Measurements from ENCODE around the gene ATXN1. TPM values are rescaled to one million over a fixed set of nuclear protein-coding genes. Genes with fewer than 3 reads are reported as not detected.

Gene ATXN1
- total RNA-seq, 4 donors from 2014 or later, result 21.0 to 102 (median 51.1) TPM

DNA sequence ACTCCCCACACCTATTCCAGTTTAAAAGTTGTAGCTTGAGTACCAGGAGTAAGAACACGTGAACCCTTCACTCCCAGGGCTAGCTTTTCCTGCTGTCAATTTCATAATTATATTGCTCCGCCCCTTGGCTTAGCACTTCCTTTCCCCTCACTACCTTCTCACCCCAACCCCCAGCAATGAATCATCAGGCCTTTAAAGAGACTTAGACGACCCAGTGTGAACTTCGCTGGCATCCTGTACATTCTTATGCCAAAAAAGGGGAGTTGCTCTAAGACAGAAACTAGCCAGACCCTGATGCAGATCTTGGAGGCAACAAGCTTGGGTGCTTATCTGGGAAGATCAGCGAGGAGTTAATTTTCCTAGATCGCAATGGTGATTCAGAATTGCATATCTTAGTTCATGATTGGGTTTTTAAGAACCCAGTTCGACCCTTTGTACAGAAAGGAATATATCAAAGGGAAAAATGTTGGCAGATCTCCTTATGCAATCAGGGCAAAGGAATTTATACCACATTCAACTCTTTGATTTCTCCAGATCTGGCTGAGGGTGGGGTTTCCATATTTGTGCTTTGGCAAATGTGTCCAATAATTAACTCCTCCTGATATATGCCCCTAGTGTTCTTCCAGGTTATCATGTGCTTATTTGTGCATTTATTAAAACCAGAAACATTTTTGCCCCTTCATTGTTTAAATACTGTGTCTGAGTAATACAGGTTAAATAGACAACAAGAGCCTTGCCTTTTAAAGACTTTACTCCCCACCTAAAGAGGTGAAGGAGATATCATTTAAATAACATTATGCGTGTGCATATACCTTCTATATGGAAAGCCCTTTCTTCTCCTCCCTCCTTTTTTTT lies 8.1 kb upstream of the ATXN1 start:
- intact Hi-C loops (cut with DNase I; ENCODE audit: low total_unique reads), result loop anchor here (10.0 kb wide), 1 partner anchor 255 kb away; no protein-coding TSS in a partner anchor
- Histone ChIP-seq H3K27ac (peak overlapping the region; percentile 43 to 80), H3K4me1 (peaks cover 3 to 4% of the 10 kb centered on the region in 2 donors), H3K27me3 (no peaks in the 10 kb centered on the region), H3K36me3 (no peaks in the 10 kb centered on the region), H3K4me3 (no peak overlapping the region), H3K9me3 (no peaks in the 10 kb centered on the region)
- peak; percentile 31 to 63 for DNase-seq
- TF ChIP-seq, protein P1, sequence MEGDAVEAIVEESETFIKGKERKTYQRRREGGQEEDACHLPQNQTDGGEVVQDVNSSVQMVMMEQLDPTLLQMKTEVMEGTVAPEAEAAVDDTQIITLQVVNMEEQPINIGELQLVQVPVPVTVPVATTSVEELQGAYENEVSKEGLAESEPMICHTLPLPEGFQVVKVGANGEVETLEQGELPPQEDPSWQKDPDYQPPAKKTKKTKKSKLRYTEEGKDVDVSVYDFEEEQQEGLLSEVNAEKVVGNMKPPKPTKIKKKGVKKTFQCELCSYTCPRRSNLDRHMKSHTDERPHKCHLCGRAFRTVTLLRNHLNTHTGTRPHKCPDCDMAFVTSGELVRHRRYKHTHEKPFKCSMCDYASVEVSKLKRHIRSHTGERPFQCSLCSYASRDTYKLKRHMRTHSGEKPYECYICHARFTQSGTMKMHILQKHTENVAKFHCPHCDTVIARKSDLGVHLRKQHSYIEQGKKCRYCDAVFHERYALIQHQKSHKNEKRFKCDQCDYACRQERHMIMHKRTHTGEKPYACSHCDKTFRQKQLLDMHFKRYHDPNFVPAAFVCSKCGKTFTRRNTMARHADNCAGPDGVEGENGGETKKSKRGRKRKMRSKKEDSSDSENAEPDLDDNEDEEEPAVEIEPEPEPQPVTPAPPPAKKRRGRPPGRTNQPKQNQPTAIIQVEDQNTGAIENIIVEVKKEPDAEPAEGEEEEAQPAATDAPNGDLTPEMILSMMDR (IDR thresholded peaks at IDR 0.05), result no peak
- TF ChIP-seq POLR2A (IDR thresholded peaks at IDR 0.05), result no peak

DNA sequence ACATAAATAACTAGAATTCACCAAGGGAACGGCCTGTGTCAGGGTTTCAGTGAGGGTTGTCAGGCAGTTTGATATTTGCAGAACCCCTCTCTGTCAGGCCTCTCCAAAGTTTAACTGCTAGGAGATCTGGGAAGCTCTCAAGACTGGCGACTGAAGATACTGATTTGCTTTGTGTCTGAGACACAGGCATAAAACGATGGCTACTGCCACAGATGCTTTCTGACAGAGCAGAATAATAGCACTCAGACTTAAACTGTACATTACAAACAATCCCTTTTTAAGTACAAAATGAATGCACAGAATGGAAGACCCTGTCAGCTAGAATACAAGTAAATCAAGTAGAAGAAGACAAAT lies 7.2 kb upstream of the ATXN1 start:
- Histone ChIP-seq H3K4me1 (peaks cover 3 to 4% of the 10 kb centered on the region in 2 donors), H3K4me3 (no peak overlapping the region), H3K27me3 (no peaks in the 10 kb centered on the region), H3K36me3 (no peaks in the 10 kb centered on the region), H3K9me3 (no peaks in the 10 kb centered on the region), H3K27ac (peak overlapping the region; percentile 43 to 80)
- DNase-seq, result no peak
- TF ChIP-seq POLR2A (IDR thresholded peaks at IDR 0.05), result no peak
- TF ChIP-seq, protein P1 (IDR thresholded peaks at IDR 0.05), result no peak
- intact Hi-C loops (cut with DNase I; ENCODE audit: low total_unique reads), result loop anchor here (10.0 kb wide), 1 partner anchor 254 kb away; no protein-coding TSS in a partner anchor

DNA sequence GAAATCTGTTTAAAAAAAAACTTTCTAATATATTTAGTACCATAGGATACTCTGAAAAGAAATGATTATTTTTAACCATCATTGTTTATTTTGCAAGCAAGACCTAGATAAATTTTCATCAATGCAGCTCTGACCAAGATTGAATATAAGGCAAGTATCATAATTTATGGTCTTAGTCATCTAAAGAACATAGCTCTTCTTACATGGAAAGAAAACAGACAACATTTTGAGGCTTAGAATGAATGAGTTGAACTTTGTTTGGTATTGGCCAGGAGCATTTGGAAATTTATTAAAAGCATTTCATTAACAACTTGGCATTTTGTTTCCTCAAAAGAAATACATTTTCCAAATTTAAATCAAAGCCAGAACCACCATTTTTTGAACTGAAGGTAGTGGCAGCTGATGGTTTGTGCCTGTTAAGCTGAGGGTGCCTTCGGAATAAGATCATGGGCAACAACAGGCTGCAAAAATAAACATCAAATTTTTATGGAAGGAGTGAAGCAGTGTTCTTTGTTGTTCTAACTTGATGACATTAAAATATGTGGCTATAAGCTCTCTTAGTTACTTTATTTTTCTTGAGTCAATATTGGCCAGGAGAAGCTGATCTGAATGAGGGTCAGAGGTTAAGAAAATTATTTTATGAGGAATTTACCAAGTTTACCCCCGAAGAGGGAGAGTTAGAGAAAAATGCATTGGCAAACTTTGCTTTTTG lies 6.7 kb upstream of the ATXN1 start:
- DNase-seq, result no peak
- Histone ChIP-seq H3K4me3 (no peak overlapping the region), H3K36me3 (no peaks in the 10 kb centered on the region), H3K4me1 (peaks cover 3 to 4% of the 10 kb centered on the region in 2 donors), H3K27ac (peak overlapping the region; percentile 43 to 80), H3K27me3 (no peaks in the 10 kb centered on the region), H3K9me3 (no peaks in the 10 kb centered on the region)
- TF ChIP-seq POLR2A (IDR thresholded peaks at IDR 0.05), result no peak
- TF ChIP-seq, protein P1 (IDR thresholded peaks at IDR 0.05), result no peak
- intact Hi-C loops (cut with DNase I; ENCODE audit: low total_unique reads), result loop anchor here (10.0 kb wide), 1 partner anchor 253 kb away; no protein-coding TSS in a partner anchor

DNA sequence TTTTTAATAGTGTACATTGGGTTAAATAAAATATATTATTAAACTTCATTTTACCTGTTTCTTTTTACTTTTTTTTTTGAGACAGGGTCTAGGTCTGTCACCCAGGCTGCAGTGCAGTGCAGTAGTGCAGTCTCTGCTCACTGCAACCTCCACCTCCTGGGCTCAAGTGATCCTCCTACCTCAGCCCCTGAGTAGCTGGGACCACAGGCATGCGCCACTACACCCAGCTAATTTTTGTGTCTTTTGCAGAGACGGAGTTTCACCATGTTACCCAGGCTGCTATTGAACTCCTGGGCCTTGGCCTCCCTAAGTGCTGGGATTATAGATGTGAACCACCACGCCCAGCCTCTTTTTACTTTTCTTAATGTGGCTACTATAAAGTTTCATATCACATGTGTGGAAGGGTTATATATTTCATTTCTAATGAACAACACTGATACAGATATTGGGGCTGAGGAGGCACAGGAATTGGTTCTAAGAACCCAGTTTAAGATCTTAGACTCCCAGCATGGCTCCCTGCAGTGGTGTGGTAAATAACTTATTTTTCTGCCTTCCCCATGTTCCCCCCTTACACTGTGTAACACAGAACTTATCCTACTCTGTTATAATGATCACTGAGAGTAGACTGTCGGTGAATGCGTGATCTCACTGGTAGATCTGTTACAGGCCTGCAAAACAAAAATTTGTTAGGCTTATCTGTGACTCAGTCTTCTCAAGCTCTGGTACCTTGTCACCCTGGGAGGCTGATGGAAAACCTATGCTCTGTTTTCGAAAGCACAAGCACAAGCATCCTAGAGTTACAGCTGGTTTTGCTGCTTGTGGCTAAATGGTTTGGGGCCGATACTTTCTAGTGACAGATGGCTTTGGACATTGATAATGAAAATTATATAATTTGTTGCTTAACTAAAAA lies 5.8 kb upstream of the ATXN1 start:
- no peak for DNase-seq
- H3K27ac ChIP-seq, result peak overlapping the region in 1 of 2 donors; percentile 80
- no peaks in the 10 kb centered on the region for H3K9me3 ChIP-seq
- H3K36me3 ChIP-seq, result no peaks in the 10 kb centered on the region
- peaks cover 3 to 4% of the 10 kb centered on the region in 2 donors for H3K4me1 ChIP-seq
- no peak for TF ChIP-seq POLR2A (IDR thresholded peaks at IDR 0.05)
- TF ChIP-seq, protein P1 (IDR thresholded peaks at IDR 0.05), result no peak
- intact Hi-C loops (cut with DNase I; ENCODE audit: low total_unique reads), result loop anchor here (10.0 kb wide), 1 partner anchor 252 kb away; no protein-coding TSS in a partner anchor
- H3K4me3 ChIP-seq, result no peak overlapping the region
- no peaks in the 10 kb centered on the region for H3K27me3 ChIP-seq
